Activated CD4-positive, alpha-beta T cell treated with anti-CD3 and anti-CD28 coated beads, Interleukin-2, amount 50 U/mL, for 1 hour (primary cell): ENCODE results near the gene LAX1.
A peak's percentile ranks its signal among the peaks of the same experiment; 100 is the strongest.
"Not testable (repeated sequence)": the region's sequence is repeated elsewhere in the genome, so short reads cannot be mapped to it uniquely, and the experiment has no call there.

ENCODE experiments used
- DNase-seq: peaks from one replicate; pipeline ENCODE4 v3.0.0-alpha.2; 2020

LAX1 gene

GRCh38 chr1:203769505-203770343, 4.7 kb downstream of the LAX1 start:
- DNase-seq = no peak

DNA sequence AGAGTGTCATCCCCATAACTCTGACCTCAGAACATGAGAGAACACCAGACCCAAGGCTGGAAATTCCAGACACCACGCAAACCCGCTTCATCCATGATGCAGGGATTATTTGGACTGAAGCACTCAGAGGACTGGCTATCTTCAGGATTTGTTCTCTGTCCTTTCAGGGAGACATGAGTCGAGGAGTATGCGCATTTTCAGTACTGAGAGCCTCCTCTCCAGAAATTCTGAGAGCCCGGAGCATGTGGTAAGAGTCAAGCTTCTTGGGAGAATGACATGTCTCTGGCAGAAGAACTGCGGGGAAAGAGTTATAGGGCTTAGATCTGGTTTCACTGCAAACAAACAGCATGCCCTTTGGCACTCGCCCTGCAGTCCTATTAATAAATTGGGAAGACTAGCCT, 6.9 kb downstream of the LAX1 start:
- no peak for DNase-seq

- DNase-seq = no peak
Measured at GRCh38 chr1:203772836-203773235, 7.9 kb downstream of the LAX1 start.

DNA sequence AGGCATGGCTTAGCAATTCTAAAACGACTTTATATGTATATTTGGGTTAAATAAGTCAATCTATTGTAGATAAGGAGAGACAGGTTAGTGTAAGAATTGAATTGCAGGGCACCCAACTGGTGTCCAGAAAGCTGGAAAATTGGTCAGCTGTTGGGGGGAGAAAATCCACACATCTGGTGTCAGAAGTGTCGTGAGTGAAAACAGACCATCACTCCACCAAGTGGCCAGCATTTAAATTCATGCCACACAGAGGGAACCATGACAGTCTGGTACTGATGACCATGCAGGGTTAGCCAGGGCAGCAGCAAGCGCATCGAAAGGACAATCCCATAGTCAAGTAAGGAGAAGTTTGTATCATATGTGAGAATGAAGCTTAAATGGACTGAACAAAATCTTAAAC, 11.7 kb downstream of the LAX1 start:
- no peak for DNase-seq

GRCh38 chr1:203777596-203777995, 12.6 kb downstream of the LAX1 start:
- DNase-seq = no peak

DNA sequence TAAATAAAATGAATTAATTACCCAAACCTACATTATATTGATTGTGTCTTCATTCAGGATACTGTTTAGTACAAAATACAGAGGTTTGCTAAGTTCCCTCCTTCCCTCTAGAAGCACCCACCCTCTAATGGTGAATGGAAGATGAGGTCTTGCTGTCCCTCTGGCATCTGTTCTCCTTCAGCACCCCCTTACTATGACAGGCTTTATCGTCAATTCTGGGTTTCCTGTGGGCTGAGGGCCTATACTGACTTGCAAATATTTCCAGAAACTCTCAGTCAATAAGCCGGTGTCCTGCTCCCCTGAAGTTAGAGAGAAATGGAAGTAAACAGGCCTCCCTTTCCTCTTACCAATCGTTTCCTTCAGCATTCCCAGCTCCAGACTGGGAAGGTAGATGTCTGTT, 13.2 kb downstream of the LAX1 start:
- DNase-seq = no peak

GRCh38 chr1:203778789-203779188, 13.8 kb downstream of the LAX1 start:
- no peak for DNase-seq

GRCh38 chr1:203781962-203782361, 17.0 kb downstream of the LAX1 start:
- DNase-seq = no peak

DNA sequence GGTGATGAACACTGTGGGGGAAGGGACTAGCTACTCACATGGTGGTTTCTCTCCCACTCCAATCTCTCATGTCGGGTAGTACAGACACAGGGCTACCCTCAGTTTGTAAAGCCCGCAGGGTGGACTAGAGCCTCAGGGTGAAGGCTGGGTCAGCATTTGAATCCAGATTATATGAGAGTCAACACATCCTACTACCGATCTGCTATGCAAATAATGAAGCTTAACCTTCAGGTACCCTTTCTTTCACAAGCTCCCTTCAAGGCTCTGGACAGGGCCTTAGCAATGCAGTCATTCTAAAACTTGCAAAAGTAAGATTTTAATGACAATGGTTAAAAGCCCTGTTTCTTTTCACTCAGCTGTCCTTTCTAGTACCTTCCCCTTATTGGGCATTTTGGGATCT, 25.0 kb downstream of the LAX1 start:
- no peak for DNase-seq

GRCh38 chr1:203791498-203791897, 26.5 kb downstream of the LAX1 start:
- DNase-seq = no peak

DNA sequence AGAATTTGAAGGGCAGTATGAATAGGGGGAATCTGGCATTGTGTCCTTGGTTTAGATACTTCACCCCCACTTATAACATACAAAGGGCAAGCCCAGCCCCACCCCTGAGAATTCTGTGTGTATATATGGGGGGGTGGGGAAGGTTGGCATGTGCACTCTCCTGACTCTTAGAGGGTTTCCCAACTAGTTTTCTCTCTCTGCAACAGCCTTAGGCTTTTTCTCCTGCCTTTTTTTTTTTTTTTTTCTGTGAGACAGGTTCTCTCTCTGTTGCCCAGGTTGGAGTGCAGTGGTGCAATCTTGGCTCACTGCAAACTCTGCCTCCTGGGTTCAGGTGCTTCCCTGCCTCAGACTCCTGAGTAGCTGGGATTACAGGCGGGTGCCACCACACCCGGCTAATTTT, 27.5 kb downstream of the LAX1 start:
- no peak for DNase-seq

GRCh38 chr1:203793561-203793960, 28.6 kb downstream of the LAX1 start:
- not testable (repeated sequence) for DNase-seq

- no peak for DNase-seq
Measured at GRCh38 chr1:203794764-203795440, 29.9 kb downstream of the LAX1 start.

GRCh38 chr1:203795441-203796235, 30.7 kb downstream of the LAX1 start, which contains the start of the genes ZBED6 and ZC3H11A:
Gene ZBED6 (plus strand): TSS chr1:203795623. CDS start chr1:203797523, 1,900 bp downstream.
Gene ZC3H11A (plus strand): TSS chr1:203795623. CDS start chr1:203817071, 21,448 bp downstream.
- DNase-seq = peak; percentile 98

GRCh38 chr1:203796236-203796605, 31.2 kb downstream of the LAX1 start:
- no peak for DNase-seq

DNA sequence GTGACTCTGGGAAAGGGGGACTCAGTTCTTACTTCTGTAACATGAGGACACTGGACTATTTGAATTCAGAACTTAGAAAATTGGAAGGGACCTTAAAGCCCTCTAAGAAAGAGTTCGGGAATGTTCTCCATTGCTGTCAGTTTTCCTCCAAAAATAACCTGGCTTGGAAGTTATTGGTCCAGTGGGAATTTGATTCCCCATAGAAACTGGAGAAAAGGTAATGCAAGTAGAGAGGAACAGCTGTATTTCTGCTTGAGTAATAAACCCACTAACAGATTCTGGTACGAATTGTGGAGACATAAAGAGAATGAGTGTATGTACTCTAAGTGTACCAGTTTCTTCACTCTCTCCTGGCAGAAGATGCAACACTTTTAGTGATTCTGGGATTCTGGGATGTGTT, 32.2 kb downstream of the LAX1 start:
- DNase-seq = no peak

GRCh38 chr1:203797948-203798655, 33.1 kb downstream of the LAX1 start:
- no peak for DNase-seq

- no peak for DNase-seq
Measured at GRCh38 chr1:203799157-203799556, 34.2 kb downstream of the LAX1 start.

DNA sequence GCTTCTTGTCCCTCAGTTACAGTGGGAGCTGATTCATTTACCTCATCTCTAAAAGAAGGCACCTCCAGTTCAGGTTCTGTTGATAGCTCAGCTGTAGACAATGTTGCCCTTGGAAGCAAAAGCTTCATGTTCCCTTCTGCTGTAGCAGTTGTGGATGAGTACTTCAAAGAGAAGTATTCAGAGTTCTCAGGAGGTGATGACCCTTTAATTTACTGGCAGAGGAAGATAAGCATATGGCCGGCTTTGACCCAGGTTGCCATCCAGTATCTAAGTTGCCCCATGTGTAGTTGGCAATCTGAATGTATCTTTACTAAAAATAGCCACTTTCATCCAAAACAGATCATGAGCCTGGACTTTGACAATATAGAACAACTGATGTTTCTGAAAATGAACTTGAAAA, 35.0 kb downstream of the LAX1 start:
- no peak for DNase-seq

- DNase-seq = no peak
Measured at GRCh38 chr1:203805689-203806088, 40.7 kb downstream of the LAX1 start.

DNA sequence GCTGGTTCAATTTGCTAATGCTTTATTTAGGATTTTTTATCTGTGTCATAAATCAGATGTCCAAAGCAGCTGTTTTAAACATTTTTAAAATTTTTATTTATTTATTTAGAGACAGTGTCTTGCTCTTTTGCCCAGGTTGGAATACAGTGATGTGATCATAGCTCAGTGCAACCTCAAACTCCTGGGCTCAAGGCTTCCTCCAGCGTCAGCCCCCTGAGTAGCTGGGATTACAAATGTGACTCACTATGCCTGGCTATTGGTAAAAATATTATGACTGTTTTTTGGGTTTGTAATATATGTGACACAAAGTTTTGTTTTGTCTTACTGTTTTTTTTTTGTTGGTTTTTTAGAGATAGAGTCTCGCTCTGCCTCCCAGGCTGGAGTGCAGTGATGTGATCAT, 42.2 kb downstream of the LAX1 start:
- no peak for DNase-seq

DNA sequence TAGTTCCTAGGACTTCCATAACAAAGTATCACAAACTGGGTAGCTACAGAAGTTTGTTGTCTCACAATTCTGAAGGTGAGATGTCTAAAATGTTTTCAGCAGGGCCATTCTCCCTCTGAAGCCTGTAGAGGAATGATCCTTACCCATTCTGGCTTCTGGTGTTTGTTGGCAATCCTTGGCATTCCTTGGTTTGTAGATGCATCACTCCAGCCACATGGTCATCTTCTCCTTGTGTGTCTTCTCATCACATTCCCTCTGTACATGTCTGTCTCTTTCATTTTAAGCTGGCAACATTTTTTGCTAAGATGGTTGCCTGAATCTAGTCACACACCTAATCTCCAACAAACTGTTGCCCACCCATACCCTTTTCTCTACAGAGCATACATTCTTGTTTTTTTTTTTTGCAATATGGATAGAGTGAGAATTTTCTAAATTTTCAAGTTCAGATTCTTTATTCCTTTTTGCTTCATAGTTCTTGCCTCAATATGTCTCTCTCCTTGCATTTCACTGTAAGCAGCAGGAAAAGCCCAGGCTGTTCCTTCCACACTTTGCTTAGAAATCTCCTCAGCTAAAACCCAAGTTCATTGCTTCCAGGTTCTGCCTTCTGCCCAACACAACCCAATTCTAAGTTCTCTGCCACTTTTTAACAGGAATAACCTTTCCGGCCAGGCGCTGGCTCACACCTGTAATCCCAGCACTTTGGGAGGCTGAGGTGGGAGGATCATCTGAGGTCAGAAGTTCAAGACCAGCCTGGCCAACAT, 48.8 kb downstream of the LAX1 start:
- DNase-seq = no peak
